ENCODE measurements around the gene CNOT4.

CNOT4 gene

GRCh38 chr7:135372222-135372621 is 137.7 kb downstream of the CNOT4 start:
- no peak for TF ChIP-seq CTCF (IDR thresholded peaks at IDR 0.05; ENCODE audit: borderline replicate concordance, insufficient read depth, low read depth, low read length)
- no peak overlapping the region for H3K4me3 ChIP-seq (ENCODE audit: low read depth, low read length)

GRCh38 chr7:135370656-135371055 is 139.2 kb downstream of the CNOT4 start:
- H3K4me3 ChIP-seq (ENCODE audit: low read depth, low read length): no peak overlapping the region

GRCh38 chr7:135369405-135369804 is 140.5 kb downstream of the CNOT4 start:
- no peak for TF ChIP-seq CTCF (IDR thresholded peaks at IDR 0.05; ENCODE audit: borderline replicate concordance, insufficient read depth, low read depth, low read length)

More at GRCh38 chr7:135370656-135371055, 139.2 kb downstream of the CNOT4 start:
- TF ChIP-seq CTCF (IDR thresholded peaks at IDR 0.05; ENCODE audit: borderline replicate concordance, insufficient read depth, low read depth, low read length): no peak

GRCh38 chr7:135368416-135369186 is 141.3 kb downstream of the CNOT4 start:
- TF ChIP-seq CTCF (IDR thresholded peaks at IDR 0.05; ENCODE audit: borderline replicate concordance, insufficient read depth, low read depth, low read length): no peak

More at GRCh38 chr7:135369405-135369804, 140.5 kb downstream of the CNOT4 start:
- H3K4me3 ChIP-seq (ENCODE audit: low read depth, low read length): no peak overlapping the region

GRCh38 chr7:135366843-135367508 is 142.9 kb downstream of the CNOT4 start:
- no peak for TF ChIP-seq CTCF (IDR thresholded peaks at IDR 0.05; ENCODE audit: borderline replicate concordance, insufficient read depth, low read depth, low read length)
- no peak overlapping the region for H3K4me3 ChIP-seq (ENCODE audit: low read depth, low read length)

More at GRCh38 chr7:135368416-135369186, 141.3 kb downstream of the CNOT4 start:
- no peak overlapping the region for H3K4me3 ChIP-seq (ENCODE audit: low read depth, low read length)

- TF ChIP-seq CTCF (IDR thresholded peaks at IDR 0.05; ENCODE audit: borderline replicate concordance, insufficient read depth, low read depth, low read length): no peak
- no peak overlapping the region for H3K4me3 ChIP-seq (ENCODE audit: low read depth, low read length)
Measured at GRCh38 chr7:135365721-135366120, 144.2 kb downstream of the CNOT4 start.
